Panc1 (cell line): ENCODE data around the gene MYO1B. TPM values are rescaled to one million over a fixed set of nuclear protein-coding genes. Genes with fewer than 3 reads are reported as not detected.

Experiments
- ATAC-seq: fragments of 200-7000 bp; cut with Tn5 transposase; 2 replicates; pipeline ENCODE4 v1.9.1; 2020; ENCODE audit warnings: mild to moderate bottlenecking, moderate library complexity
- BruUV-seq: library from RNA; stranded (reverse); fragments of 400-500 nt; replicated peaks from 2 replicates; lab custom pipeline; 2021; lab: Mats Ljungman, UMichigan
- CTCF ChIA-PET: fragments of 300-600 bp; sonication (Branson Sonifier 250); formaldehyde crosslinking; loops from one replicate; lab custom pipeline; 2022; ENCODE audit warnings: antibody characterized with exemption; lab: Charles Lee
- POLR2A ChIA-PET: fragments of 300-600 bp; sonication (Branson Sonifier 250); formaldehyde crosslinking; loops from one replicate; lab custom pipeline; 2022; ENCODE audit warnings: antibody characterized with exemption; lab: Charles Lee
- DNase-seq: peaks from one replicate; pipeline ENCODE4 v3.0.0-alpha.2; 2010; ENCODE audit warnings: low read depth, low spot score
- H3K27ac ChIP-seq: 2 replicates; pipeline ENCODE4 v1.5.1; 2011; ENCODE audit warnings: mild to moderate bottlenecking, low read length, inconsistent platforms
- H3K27me3 ChIP-seq: fragments of 200-500 bp; sonication (Bioruptor generic); 2 replicates; pipeline ENCODE4 v1.6.0; 2014; ENCODE audit warnings: low read length, inconsistent platforms; ENCODE audit not compliant: control insufficient read depth, insufficient read depth
- H3K36me3 ChIP-seq: fragments of 200-500 bp; sonication (Bioruptor generic); 2 replicates; pipeline ENCODE4 v1.5.1; 2014; ENCODE audit warnings: inconsistent platforms, mild to moderate bottlenecking, low read length, moderate library complexity; ENCODE audit not compliant: control insufficient read depth, insufficient read depth
- H3K4me1 ChIP-seq: 2 replicates; pipeline ENCODE4 v1.5.1; 2011; ENCODE audit warnings: inconsistent platforms, mild to moderate bottlenecking, low read length, moderate library complexity; ENCODE audit not compliant: control insufficient read depth, insufficient read depth
- H3K4me3 ChIP-seq, 2 experiments: 2 replicates each; pipeline ENCODE4 v1.5.1; 2011 to 2012; ENCODE audit warnings: low read depth in 2 of 2, low read length in 2 of 2, mild to moderate bottlenecking in 2 of 2, inconsistent platforms in 1 of 2, moderate library complexity in 1 of 2
- H3K9me3 ChIP-seq: fragments of 200-500 bp; sonication (Bioruptor generic); 2 replicates; pipeline ENCODE4 v1.5.1; 2014; ENCODE audit warnings: low read depth, mild to moderate bottlenecking, inconsistent platforms, low read length, moderate library complexity; ENCODE audit not compliant: control insufficient read depth, insufficient read depth
- POLR2AphosphoS5 ChIP-seq: IDR thresholded peaks from 2 replicates; pipeline ENCODE4 v1.6.1; 2012; ENCODE audit warnings: mild to moderate bottlenecking, low read depth, low read length, moderate library complexity
- SIN3A ChIP-seq: IDR thresholded peaks from 2 replicates; pipeline ENCODE4 v1.6.1; 2012; ENCODE audit warnings: low read depth, mild to moderate bottlenecking, low read length, moderate library complexity, borderline replicate concordance; ENCODE audit not compliant: insufficient read depth
- TCF7L2 ChIP-seq: IDR thresholded peaks from 2 replicates; pipeline ENCODE4 v1.6.1; 2011; ENCODE audit warnings: mild to moderate bottlenecking, low read depth, low read length, inconsistent platforms
- in situ Hi-C: cut with HindIII; loops from 2 replicates; pipeline ENCODE4 v1.10.0; 2016; ENCODE audit warnings: low sequenced_read_pairs, low pct_unique_long_range_greater_than_20kb
- intact Hi-C: fragments of 100-400 bp; cut with micrococcal nuclease; formaldehyde crosslinking; loops from one replicate; pipeline ENCODE4 v1.10.0; 2022; ENCODE audit not compliant: unreplicated experiment
- total RNA-seq: library from RNA; stranded (reverse); gene quantifications from one replicate; pipeline ENCODE4 v1.2.1, GENCODE V29; 2021; ENCODE audit not compliant: unreplicated experiment
- TF ChIP-seq, protein P1 (sequence below), 2 experiments: IDR thresholded peaks; 2 replicates each; pipeline ENCODE4 v1.6.1; 2011 to 2012; ENCODE audit warnings: low read depth in 2 of 2, control low read depth in 1 of 2, low read length in 1 of 2, mild to moderate bottlenecking in 1 of 2, moderate library complexity in 1 of 2; ENCODE audit not compliant: insufficient read depth in 1 of 2
- TF ChIP-seq, protein P2 (sequence below): fragments of 450-650 bp; IDR thresholded peaks from 2 replicates; pipeline ENCODE4 v1.5.1; 2017; ENCODE audit warnings: mild to moderate bottlenecking

The MYO1B gene
- total RNA-seq, 1 experiment from 2014 or later = 51.5 TPM

DNA sequence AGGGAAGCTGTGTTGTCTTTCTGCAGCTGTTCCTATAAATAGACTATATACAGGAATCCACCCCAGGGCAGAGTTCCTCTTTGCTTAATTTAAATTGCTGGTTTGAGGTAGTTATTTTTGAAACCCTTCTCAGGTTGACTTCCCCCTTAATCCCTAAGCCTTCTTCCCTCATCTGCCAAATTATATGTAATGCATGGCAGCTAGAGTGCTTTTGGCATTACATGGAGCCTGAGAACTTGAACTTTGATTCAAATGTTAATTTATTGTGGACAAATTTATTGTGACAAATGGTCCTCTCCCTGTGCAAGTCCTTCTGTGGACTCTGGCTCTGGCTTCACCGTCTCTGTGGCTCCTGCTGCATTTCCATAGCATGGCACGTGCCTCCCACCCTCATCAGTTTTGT lies 29.2 kb downstream of the MYO1B start:
- Histone ChIP-seq H3K27ac (no peak overlapping the region), H3K9me3 (no peaks in the 10 kb centered on the region), H3K36me3 (no peaks in the 10 kb centered on the region), H3K27me3 (no peaks in the 10 kb centered on the region), H3K4me3 (no peak overlapping the region), H3K4me1 (no peaks in the 10 kb centered on the region; the same call in 1 of the 2 replicates)
- ATAC-seq = no peak
- TF ChIP-seq, protein P1, sequence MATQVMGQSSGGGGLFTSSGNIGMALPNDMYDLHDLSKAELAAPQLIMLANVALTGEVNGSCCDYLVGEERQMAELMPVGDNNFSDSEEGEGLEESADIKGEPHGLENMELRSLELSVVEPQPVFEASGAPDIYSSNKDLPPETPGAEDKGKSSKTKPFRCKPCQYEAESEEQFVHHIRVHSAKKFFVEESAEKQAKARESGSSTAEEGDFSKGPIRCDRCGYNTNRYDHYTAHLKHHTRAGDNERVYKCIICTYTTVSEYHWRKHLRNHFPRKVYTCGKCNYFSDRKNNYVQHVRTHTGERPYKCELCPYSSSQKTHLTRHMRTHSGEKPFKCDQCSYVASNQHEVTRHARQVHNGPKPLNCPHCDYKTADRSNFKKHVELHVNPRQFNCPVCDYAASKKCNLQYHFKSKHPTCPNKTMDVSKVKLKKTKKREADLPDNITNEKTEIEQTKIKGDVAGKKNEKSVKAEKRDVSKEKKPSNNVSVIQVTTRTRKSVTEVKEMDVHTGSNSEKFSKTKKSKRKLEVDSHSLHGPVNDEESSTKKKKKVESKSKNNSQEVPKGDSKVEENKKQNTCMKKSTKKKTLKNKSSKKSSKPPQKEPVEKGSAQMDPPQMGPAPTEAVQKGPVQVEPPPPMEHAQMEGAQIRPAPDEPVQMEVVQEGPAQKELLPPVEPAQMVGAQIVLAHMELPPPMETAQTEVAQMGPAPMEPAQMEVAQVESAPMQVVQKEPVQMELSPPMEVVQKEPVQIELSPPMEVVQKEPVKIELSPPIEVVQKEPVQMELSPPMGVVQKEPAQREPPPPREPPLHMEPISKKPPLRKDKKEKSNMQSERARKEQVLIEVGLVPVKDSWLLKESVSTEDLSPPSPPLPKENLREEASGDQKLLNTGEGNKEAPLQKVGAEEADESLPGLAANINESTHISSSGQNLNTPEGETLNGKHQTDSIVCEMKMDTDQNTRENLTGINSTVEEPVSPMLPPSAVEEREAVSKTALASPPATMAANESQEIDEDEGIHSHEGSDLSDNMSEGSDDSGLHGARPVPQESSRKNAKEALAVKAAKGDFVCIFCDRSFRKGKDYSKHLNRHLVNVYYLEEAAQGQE (IDR thresholded peaks at IDR 0.05; ENCODE audit: insufficient read depth in 1 of 2, low read depth in 2 of 2, low read length in 1 of 2) = no peak
- TF ChIP-seq, protein P2, sequence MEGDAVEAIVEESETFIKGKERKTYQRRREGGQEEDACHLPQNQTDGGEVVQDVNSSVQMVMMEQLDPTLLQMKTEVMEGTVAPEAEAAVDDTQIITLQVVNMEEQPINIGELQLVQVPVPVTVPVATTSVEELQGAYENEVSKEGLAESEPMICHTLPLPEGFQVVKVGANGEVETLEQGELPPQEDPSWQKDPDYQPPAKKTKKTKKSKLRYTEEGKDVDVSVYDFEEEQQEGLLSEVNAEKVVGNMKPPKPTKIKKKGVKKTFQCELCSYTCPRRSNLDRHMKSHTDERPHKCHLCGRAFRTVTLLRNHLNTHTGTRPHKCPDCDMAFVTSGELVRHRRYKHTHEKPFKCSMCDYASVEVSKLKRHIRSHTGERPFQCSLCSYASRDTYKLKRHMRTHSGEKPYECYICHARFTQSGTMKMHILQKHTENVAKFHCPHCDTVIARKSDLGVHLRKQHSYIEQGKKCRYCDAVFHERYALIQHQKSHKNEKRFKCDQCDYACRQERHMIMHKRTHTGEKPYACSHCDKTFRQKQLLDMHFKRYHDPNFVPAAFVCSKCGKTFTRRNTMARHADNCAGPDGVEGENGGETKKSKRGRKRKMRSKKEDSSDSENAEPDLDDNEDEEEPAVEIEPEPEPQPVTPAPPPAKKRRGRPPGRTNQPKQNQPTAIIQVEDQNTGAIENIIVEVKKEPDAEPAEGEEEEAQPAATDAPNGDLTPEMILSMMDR = no peak
- TF ChIP-seq SIN3A (no peak), TCF7L2 (no peak)
- ChIA-PET CTCF (no interaction called here), POLR2A (no interaction called here)
- intact Hi-C loops = no loop called here
- in situ Hi-C loops = no loop called here
- no TSS peak for BruUV-seq
- DNase-seq = no peak

DNA sequence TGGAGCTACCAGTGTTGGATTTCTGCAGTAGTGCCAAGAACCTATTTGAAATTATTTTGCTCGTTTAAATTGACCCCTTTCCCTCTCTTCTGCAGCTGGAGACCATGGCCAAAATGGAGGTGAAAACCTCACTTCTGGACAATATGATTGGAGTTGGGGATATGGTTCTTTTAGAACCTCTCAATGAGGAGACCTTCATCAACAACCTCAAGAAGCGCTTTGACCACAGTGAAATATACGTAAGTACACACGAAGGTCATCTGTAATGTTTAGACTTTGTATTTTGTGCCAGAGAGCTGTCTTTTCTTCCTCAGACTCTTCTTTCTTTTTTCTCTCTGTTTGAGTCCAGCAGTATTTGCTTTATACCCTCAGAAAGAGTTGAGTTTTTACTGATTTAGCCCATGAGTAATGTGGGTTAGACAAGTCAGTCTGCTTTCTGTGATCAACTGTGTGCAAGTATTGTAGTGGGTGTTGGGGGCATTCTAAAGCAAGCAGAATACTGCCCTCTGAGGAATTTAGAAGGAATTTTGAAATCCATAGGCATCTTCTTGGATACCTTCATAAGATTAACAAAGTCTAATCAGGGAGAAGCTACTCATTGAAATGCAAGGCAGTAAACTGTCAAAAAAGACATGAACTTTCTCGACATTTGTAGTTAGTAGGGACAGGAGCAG lies 31.7 kb downstream of the MYO1B start:
- CTCF ChIA-PET = interaction anchor here (0.6 kb wide), 1 partner anchor 226 kb away, joined by 3 read pairs; no protein-coding TSS in a partner anchor
- ATAC-seq (no peak), DNase-seq (no peak)
- H3K4me1 ChIP-seq = no peaks in the 10 kb centered on the region
- intact Hi-C loops (no loop called here), in situ Hi-C loops (no loop called here)
- POLR2A ChIA-PET = no interaction called here
- no peaks in the 10 kb centered on the region for H3K36me3 ChIP-seq
- H3K4me3 ChIP-seq = no peak overlapping the region
- no peak for TF ChIP-seq POLR2AphosphoS5
- TF ChIP-seq TCF7L2 = no peak
- TF ChIP-seq, protein P1 (IDR thresholded peaks at IDR 0.05; ENCODE audit: insufficient read depth in 1 of 2, low read depth in 2 of 2, low read length in 1 of 2) = no peak
- TF ChIP-seq SIN3A = no peak
- TF ChIP-seq, protein P2 = no peak
- no peaks in the 10 kb centered on the region for H3K9me3 ChIP-seq
- H3K27me3 ChIP-seq = no peaks in the 10 kb centered on the region
- H3K27ac ChIP-seq = no peak overlapping the region
- BruUV-seq = no TSS peak
